ENCODE data around the gene PITPNM3. TPM values are rescaled to one million over a fixed set of nuclear protein-coding genes. Genes with fewer than 3 reads are reported as not detected.
"Not testable (repeated sequence)": the region's sequence is repeated elsewhere in the genome, so short reads cannot be mapped to it uniquely, and the experiment has no call there.

Gene PITPNM3
- 1 to 10 TPM in 2 of 3 donors, under 1 TPM in 1; 0.61 to 1.6 (median 1.1) TPM for polyA plus RNA-seq

- no peak within 1 kb of the TSS for H3K27ac ChIP-seq (ENCODE audit: low read depth, low read length)
- WGBS, 3 donors: 2 to 6% (median 2%) methylated on average over 39 to 109 of the region's 122 CpGs
These were observed at the start of gene PITPNM3 for GRCh38 chr17:6556121-6557039. PITPNM3 (minus strand) TSS chr17:6556555; CDS start chr17:6556406, 149 bp downstream.

GRCh38 chr17:6605142-6605541 is 48.8 kb upstream of the PITPNM3 start:
- no peak overlapping the region for H3K27ac ChIP-seq (ENCODE audit: low read depth, low read length)
- WGBS, 3 donors: 90 to 96% (median 91%) methylated on average over 6 of the region's 6 CpGs

- no peak overlapping the region for H3K27ac ChIP-seq (ENCODE audit: low read depth, low read length)
These were observed 47.5 kb upstream of the PITPNM3 start for GRCh38 chr17:6603744-6604325.

GRCh38 chr17:6602141-6602540 is 45.8 kb upstream of the PITPNM3 start:
- 93 to 94% (median 93%) methylated on average over 2 of the region's 2 CpGs for WGBS, 3 donors
- no peak overlapping the region for H3K27ac ChIP-seq (ENCODE audit: low read depth, low read length)

More at GRCh38 chr17:6603744-6604325, 47.5 kb upstream of the PITPNM3 start:
- 65 to 78% (median 72%) methylated on average over 3 of the region's 3 CpGs for WGBS, 3 donors

- H3K27ac ChIP-seq (ENCODE audit: low read depth, low read length): no peak overlapping the region
These were observed 43.0 kb upstream of the PITPNM3 start for GRCh38 chr17:6599364-6599763.

- no peak overlapping the region for H3K27ac ChIP-seq (ENCODE audit: low read depth, low read length)
- 44 to 93% (median 68%) methylated on average over 1 of the region's 1 CpG for WGBS, 3 donors
These were observed 41.4 kb upstream of the PITPNM3 start for GRCh38 chr17:6597727-6598126.

- H3K27ac ChIP-seq (ENCODE audit: low read depth, low read length): no peak overlapping the region
- WGBS, 3 donors: 95 to 97% (median 96%) methylated on average over 4 of the region's 4 CpGs
These were observed 40.6 kb upstream of the PITPNM3 start for GRCh38 chr17:6596941-6597340.

- no peak overlapping the region for H3K27ac ChIP-seq (ENCODE audit: low read depth, low read length)
- 78 to 90% (median 88%) methylated on average over 2 of the region's 2 CpGs for WGBS, 3 donors
These were observed 40.2 kb upstream of the PITPNM3 start for GRCh38 chr17:6596511-6596910.

GRCh38 chr17:6596081-6596480 is 39.7 kb upstream of the PITPNM3 start:
- WGBS, 3 donors: 90 to 94% (median 92%) methylated on average over 7 of the region's 7 CpGs
- no peak overlapping the region for H3K27ac ChIP-seq (ENCODE audit: low read depth, low read length)

GRCh38 chr17:6593371-6593770 is 37.0 kb upstream of the PITPNM3 start:
- not testable (repeated sequence) for H3K27ac ChIP-seq (ENCODE audit: low read depth, low read length)
- WGBS, 3 donors: 98 to 99% (median 99%) methylated on average over 14 of the region's 14 CpGs

GRCh38 chr17:6592173-6592572 is 35.8 kb upstream of the PITPNM3 start:
- 48 to 74% (median 71%) methylated on average over 6 of the region's 6 CpGs for WGBS, 3 donors
- H3K27ac ChIP-seq (ENCODE audit: low read depth, low read length): no peak overlapping the region

GRCh38 chr17:6591599-6592158 is 35.3 kb upstream of the PITPNM3 start:
- no peak overlapping the region for H3K27ac ChIP-seq (ENCODE audit: low read depth, low read length)
- WGBS, 3 donors: 66 to 70% (median 67%) methylated on average over 7 of the region's 7 CpGs

- 92 to 97% (median 95%) methylated on average over 15 of the region's 15 CpGs for WGBS, 3 donors
- H3K27ac ChIP-seq (ENCODE audit: low read depth, low read length): no peak overlapping the region
These were observed 33.1 kb upstream of the PITPNM3 start for GRCh38 chr17:6589266-6589946.

- no peak overlapping the region for H3K27ac ChIP-seq (ENCODE audit: low read depth, low read length)
- WGBS, 3 donors: 92 to 94% (median 93%) methylated on average over 5 of the region's 5 CpGs
These were observed 31.8 kb upstream of the PITPNM3 start for GRCh38 chr17:6588165-6588564.

- H3K27ac ChIP-seq (ENCODE audit: low read depth, low read length): no peak overlapping the region
- 84 to 96% (median 87%) methylated on average over 4 of the region's 4 CpGs for WGBS, 3 donors
These were observed 31.0 kb upstream of the PITPNM3 start for GRCh38 chr17:6587310-6587709.

- no peak overlapping the region for H3K27ac ChIP-seq (ENCODE audit: low read depth, low read length)
- WGBS, 3 donors: 98 to 99% (median 99%) methylated on average over 4 of the region's 4 CpGs
These were observed 27.1 kb upstream of the PITPNM3 start for GRCh38 chr17:6583411-6583810.

GRCh38 chr17:6580625-6581024 is 24.3 kb upstream of the PITPNM3 start:
- H3K27ac ChIP-seq (ENCODE audit: low read depth, low read length): no peak overlapping the region
- WGBS, 3 donors: 86 to 88% (median 87%) methylated on average over 9 of the region's 9 CpGs

GRCh38 chr17:6578491-6578890 is 22.1 kb upstream of the PITPNM3 start:
- no peak overlapping the region for H3K27ac ChIP-seq (ENCODE audit: low read depth, low read length)
- WGBS, 3 donors: 78 to 95% (median 86%) methylated on average over 6 of the region's 6 CpGs

All from adipose tissue (tissue), 3 donors.